ENCODE data around the gene MAN2A2.
"Not testable (repeated sequence)": the region's sequence is repeated elsewhere in the genome, so short reads cannot be mapped to it uniquely, and the experiment has no call there.

The MAN2A2 gene

GRCh38 chr15:90873998-90874605, 29.0 kb upstream of the MAN2A2 start:
- H3K4me1 Mint-ChIP-seq: peaks cover 31% of the 10 kb centered on the region
- peaks cover 25% of the 10 kb centered on the region for H3K36me3 Mint-ChIP-seq (ENCODE audit: insufficient read depth)
- DNase-seq (ENCODE audit: low spot score in 2 of 2): no peak
- no peaks in the 10 kb centered on the region for H3K9me3 Mint-ChIP-seq
- peak overlapping the region; percentile 77 for H3K4me3 Mint-ChIP-seq
- no peak for ATAC-seq (replicated peaks; ENCODE audit: extremely low read depth, poor library complexity, severe bottlenecking)
- no peaks in the 10 kb centered on the region for H3K27me3 Mint-ChIP-seq
- no peak overlapping the region for H3K27ac Mint-ChIP-seq (ENCODE audit: low read depth)

DNA sequence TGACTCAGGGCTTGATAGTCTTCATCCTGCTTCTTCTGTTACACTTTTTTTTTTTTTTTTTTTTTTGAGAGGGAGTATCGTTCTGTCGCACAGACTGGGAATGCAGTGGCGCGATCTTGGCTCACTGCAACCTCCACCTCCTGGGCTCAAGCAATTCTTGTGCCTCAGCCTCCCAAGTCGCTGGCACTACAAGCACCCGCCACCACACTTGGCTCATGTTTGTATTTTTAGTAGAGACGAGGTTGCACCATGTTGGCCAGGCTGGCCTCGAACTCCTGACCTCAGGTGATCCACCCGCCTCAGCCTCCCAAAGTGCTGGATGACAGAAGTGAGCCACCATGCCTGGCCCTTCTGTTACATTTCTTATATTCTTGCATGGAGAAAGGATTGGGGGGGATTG, 28.1 kb upstream of the MAN2A2 start:
- peaks cover 25% of the 10 kb centered on the region for H3K36me3 Mint-ChIP-seq (ENCODE audit: insufficient read depth)
- DNase-seq (ENCODE audit: low spot score in 2 of 2); ATAC-seq (replicated peaks; ENCODE audit: extremely low read depth, poor library complexity, severe bottlenecking); H3K27me3 Mint-ChIP-seq; H3K4me3 Mint-ChIP-seq; H3K9me3 Mint-ChIP-seq; H3K27ac Mint-ChIP-seq (ENCODE audit: low read depth): not testable (repeated sequence)
- H3K4me1 Mint-ChIP-seq: peaks cover 25% of the 10 kb centered on the region

DNA sequence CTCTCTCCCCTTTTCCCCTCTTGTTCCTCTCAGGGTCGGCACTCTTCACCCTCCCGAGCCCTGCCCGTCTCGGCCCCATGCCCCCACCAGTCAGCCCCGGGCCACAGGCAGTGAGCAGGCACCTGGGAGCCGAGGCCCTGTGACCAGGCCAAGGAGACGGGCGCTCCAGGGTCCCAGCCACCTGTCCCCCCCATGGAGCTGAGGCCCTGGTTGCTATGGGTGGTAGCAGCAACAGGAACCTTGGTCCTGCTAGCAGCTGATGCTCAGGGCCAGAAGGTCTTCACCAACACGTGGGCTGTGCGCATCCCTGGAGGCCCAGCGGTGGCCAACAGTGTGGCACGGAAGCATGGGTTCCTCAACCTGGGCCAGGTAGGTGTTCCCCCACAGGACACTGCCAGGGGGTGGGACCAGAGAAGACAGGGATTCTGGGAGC, 27.5 kb upstream of the MAN2A2 start:
- ATAC-seq (replicated peaks; ENCODE audit: extremely low read depth, poor library complexity, severe bottlenecking) (no peak), DNase-seq (ENCODE audit: low spot score in 2 of 2) (no peak)
- Mint-ChIP-seq H3K27me3 (no peaks in the 10 kb centered on the region), H3K27ac (ENCODE audit: low read depth) (no peak overlapping the region), H3K36me3 (ENCODE audit: insufficient read depth) (peaks cover 22% of the 10 kb centered on the region), H3K9me3 (no peaks in the 10 kb centered on the region), H3K4me1 (peaks cover 19% of the 10 kb centered on the region), H3K4me3 (no peak overlapping the region)

DNA sequence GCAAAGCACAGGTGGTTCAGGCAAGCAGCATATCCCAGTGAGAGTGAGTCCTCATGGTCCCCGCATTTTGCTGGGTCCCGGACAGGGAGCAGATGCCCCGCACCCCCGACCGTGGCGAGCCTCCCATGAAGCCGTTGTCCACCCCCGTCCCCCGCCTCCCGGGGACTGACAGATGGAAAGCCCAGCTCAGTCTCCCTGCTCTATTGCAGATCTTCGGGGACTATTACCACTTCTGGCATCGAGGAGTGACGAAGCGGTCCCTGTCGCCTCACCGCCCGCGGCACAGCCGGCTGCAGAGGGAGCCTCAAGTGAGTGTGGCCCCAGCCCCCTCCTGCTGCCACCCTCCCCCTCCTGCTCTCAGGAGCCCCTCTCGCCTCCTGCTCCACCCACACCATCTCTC, 27.1 kb upstream of the MAN2A2 start:
- no peak for ATAC-seq (replicated peaks; ENCODE audit: extremely low read depth, poor library complexity, severe bottlenecking)
- H3K9me3 Mint-ChIP-seq: no peaks in the 10 kb centered on the region
- no peak for DNase-seq (ENCODE audit: low spot score in 2 of 2)
- no peak overlapping the region for H3K4me3 Mint-ChIP-seq
- peaks cover 19% of the 10 kb centered on the region for H3K36me3 Mint-ChIP-seq (ENCODE audit: insufficient read depth)
- peaks cover 15% of the 10 kb centered on the region for H3K4me1 Mint-ChIP-seq
- H3K27ac Mint-ChIP-seq (ENCODE audit: low read depth): no peak overlapping the region
- no peaks in the 10 kb centered on the region for H3K27me3 Mint-ChIP-seq

- no peaks in the 10 kb centered on the region for H3K9me3 Mint-ChIP-seq
- peaks cover 21% of the 10 kb centered on the region for H3K36me3 Mint-ChIP-seq (ENCODE audit: insufficient read depth)
- H3K4me1 Mint-ChIP-seq: peaks cover 14% of the 10 kb centered on the region
- DNase-seq (ENCODE audit: low spot score in 2 of 2) (no peak), ATAC-seq (replicated peaks; ENCODE audit: extremely low read depth, poor library complexity, severe bottlenecking) (no peak)
- H3K27ac Mint-ChIP-seq (ENCODE audit: low read depth): peak overlapping the region; percentile 32
- H3K4me3 Mint-ChIP-seq: no peak overlapping the region
- no peaks in the 10 kb centered on the region for H3K27me3 Mint-ChIP-seq
Measured at GRCh38 chr15:90876512-90877170, 26.5 kb upstream of the MAN2A2 start.

DNA sequence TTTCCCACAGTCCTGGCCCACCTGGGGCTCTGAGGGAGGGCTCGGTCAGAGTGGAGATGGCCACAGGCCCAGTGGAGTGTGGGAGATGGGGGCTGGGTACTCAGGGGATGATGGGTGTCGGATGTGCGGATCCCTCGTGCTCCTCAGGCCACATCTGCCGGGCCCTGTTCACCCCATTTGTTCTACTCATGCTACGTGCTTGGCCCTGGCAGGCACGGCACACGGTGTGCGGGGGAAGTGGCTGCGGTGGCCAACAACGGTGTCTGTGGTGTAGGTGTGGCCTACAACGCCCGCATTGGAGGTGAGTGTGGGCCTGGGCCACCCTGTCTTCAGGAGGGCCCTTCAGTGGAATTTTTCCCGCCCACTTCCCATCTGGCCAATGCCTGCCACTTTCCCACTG, 25.8 kb upstream of the MAN2A2 start:
- Mint-ChIP-seq H3K9me3 (no peaks in the 10 kb centered on the region), H3K27me3 (no peaks in the 10 kb centered on the region), H3K27ac (ENCODE audit: low read depth) (peak overlapping the region; percentile 32), H3K4me3 (no peak overlapping the region), H3K4me1 (peaks cover 12% of the 10 kb centered on the region), H3K36me3 (ENCODE audit: insufficient read depth) (peaks cover 20% of the 10 kb centered on the region)
- DNase-seq (ENCODE audit: low spot score in 2 of 2) (no peak), ATAC-seq (replicated peaks; ENCODE audit: extremely low read depth, poor library complexity, severe bottlenecking) (no peak)

DNA sequence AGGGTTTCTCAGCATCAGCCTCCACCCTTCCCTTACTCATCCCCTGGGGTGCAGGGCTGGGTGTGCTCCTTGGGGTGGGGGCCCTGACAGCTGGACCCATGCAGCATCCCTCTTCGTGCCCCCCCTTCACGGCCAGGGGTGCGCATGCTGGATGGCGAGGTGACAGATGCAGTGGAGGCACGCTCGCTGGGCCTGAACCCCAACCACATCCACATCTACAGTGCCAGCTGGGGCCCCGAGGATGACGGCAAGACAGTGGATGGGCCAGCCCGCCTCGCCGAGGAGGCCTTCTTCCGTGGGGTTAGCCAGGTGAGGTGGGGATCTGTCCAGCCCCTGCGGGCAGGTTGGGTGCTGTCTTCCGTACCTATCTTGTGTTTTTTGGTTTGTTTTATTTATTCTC, 25.1 kb upstream of the MAN2A2 start:
- Mint-ChIP-seq H3K27ac (ENCODE audit: low read depth) (no peak overlapping the region), H3K4me3 (no peak overlapping the region), H3K27me3 (no peaks in the 10 kb centered on the region), H3K9me3 (no peaks in the 10 kb centered on the region), H3K4me1 (peaks cover 5% of the 10 kb centered on the region), H3K36me3 (ENCODE audit: insufficient read depth) (peaks cover 18% of the 10 kb centered on the region)
- DNase-seq (ENCODE audit: low spot score in 2 of 2): no peak
- ATAC-seq (replicated peaks; ENCODE audit: extremely low read depth, poor library complexity, severe bottlenecking): no peak

DNA sequence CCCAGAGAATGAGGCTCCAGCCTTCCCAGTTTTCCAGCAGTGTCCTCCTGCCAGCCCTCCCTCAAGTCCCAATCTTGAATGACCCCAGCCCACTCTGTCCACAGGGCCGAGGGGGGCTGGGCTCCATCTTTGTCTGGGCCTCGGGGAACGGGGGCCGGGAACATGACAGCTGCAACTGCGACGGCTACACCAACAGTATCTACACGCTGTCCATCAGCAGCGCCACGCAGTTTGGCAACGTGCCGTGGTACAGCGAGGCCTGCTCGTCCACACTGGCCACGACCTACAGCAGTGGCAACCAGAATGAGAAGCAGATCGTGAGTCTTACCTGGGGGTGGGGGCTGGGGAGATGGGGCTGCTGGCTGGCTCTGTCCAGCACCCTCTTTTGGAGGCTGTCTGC, 24.4 kb upstream of the MAN2A2 start:
- Mint-ChIP-seq H3K36me3 (ENCODE audit: insufficient read depth) (peaks cover 18% of the 10 kb centered on the region), H3K4me1 (no peaks in the 10 kb centered on the region)
- no peak for ATAC-seq (replicated peaks; ENCODE audit: extremely low read depth, poor library complexity, severe bottlenecking)

GRCh38 chr15:90879730-90880366, 23.3 kb upstream of the MAN2A2 start:
- no peak for DNase-seq (ENCODE audit: low spot score in 2 of 2)
- H3K9me3 Mint-ChIP-seq: no peaks in the 10 kb centered on the region
- H3K27ac Mint-ChIP-seq (ENCODE audit: low read depth): no peak overlapping the region
- H3K27me3 Mint-ChIP-seq: no peaks in the 10 kb centered on the region
- no peaks in the 10 kb centered on the region for H3K4me1 Mint-ChIP-seq
- H3K36me3 Mint-ChIP-seq (ENCODE audit: insufficient read depth): peaks cover 18% of the 10 kb centered on the region
- ATAC-seq (replicated peaks; ENCODE audit: extremely low read depth, poor library complexity, severe bottlenecking): no peak
- no peak overlapping the region for H3K4me3 Mint-ChIP-seq

More for the DNA sequence above, 24.4 kb upstream of the MAN2A2 start:
- H3K27ac Mint-ChIP-seq (ENCODE audit: low read depth): no peak overlapping the region
- H3K9me3 Mint-ChIP-seq: no peaks in the 10 kb centered on the region
- H3K4me3 Mint-ChIP-seq: no peak overlapping the region
- no peaks in the 10 kb centered on the region for H3K27me3 Mint-ChIP-seq
- no peak for DNase-seq (ENCODE audit: low spot score in 2 of 2)

- H3K4me3 Mint-ChIP-seq: no peak overlapping the region
- H3K4me1 Mint-ChIP-seq: no peaks in the 10 kb centered on the region
- no peaks in the 10 kb centered on the region for H3K9me3 Mint-ChIP-seq
- H3K27ac Mint-ChIP-seq (ENCODE audit: low read depth): peak overlapping the region; percentile 13
- no peak for ATAC-seq (replicated peaks; ENCODE audit: extremely low read depth, poor library complexity, severe bottlenecking)
- peaks cover 17% of the 10 kb centered on the region for H3K36me3 Mint-ChIP-seq (ENCODE audit: insufficient read depth)
- no peak for DNase-seq (ENCODE audit: low spot score in 2 of 2)
- H3K27me3 Mint-ChIP-seq: no peaks in the 10 kb centered on the region
Measured at GRCh38 chr15:90880381-90881145, 22.5 kb upstream of the MAN2A2 start.

- Mint-ChIP-seq H3K4me1 (no peaks in the 10 kb centered on the region), H3K36me3 (ENCODE audit: insufficient read depth) (peaks cover 14% of the 10 kb centered on the region), H3K9me3 (no peaks in the 10 kb centered on the region), H3K27me3 (no peaks in the 10 kb centered on the region), H3K27ac (ENCODE audit: low read depth) (peak overlapping the region; percentile 13), H3K4me3 (no peak overlapping the region)
- no peak for DNase-seq (ENCODE audit: low spot score in 2 of 2)
- ATAC-seq (replicated peaks; ENCODE audit: extremely low read depth, poor library complexity, severe bottlenecking): no peak
Measured at GRCh38 chr15:90881181-90881977, 21.7 kb upstream of the MAN2A2 start.

Data from central memory CD8-positive, alpha-beta T cell (primary cell).